Neural progenitor cell (in vitro differentiated cells): ENCODE measurements around the gene YOD1. TPM values are rescaled to one million over a fixed set of nuclear protein-coding genes. Genes with fewer than 3 reads are reported as not detected.
A peak's percentile ranks its signal among the peaks of the same experiment; 100 is the strongest.

ENCODE experiments used
- DNase-seq: peaks from one replicate; pipeline ENCODE4 v3.0.0-alpha.2; 2016; ENCODE audit warnings: low spot score
- H2AFZ ChIP-seq: fragments of 200-600 bp; sonication (generic); replicated peaks from 2 replicates; pipeline ENCODE4 v1.6.1; 2016; ENCODE audit warnings: antibody characterized with exemption
- H3F3A ChIP-seq: fragments of 200-600 bp; sonication (generic); 2 replicates; pipeline ENCODE4 v1.6.1; 2016; ENCODE audit warnings: antibody characterized with exemption, low read depth
- H3K27ac ChIP-seq: fragments of 200-600 bp; sonication (generic); 2 replicates; pipeline ENCODE4 v1.5.1; 2016; ENCODE audit warnings: mild to moderate bottlenecking
- H3K27me3 ChIP-seq: fragments of 200-600 bp; sonication (generic); 2 replicates; pipeline ENCODE4 v1.6.1; 2016; ENCODE audit warnings: mild to moderate bottlenecking, moderate library complexity
- H3K36me3 ChIP-seq: fragments of 200-600 bp; sonication (generic); 2 replicates; pipeline ENCODE4 v1.5.1; 2016
- H3K4me1 ChIP-seq: fragments of 200-600 bp; sonication (generic); 2 replicates; pipeline ENCODE4 v1.6.1; 2016; ENCODE audit warnings: mixed run types
- H3K4me2 ChIP-seq: fragments of 200-600 bp; sonication (generic); 2 replicates; pipeline ENCODE4 v1.6.1; 2016
- H3K4me3 ChIP-seq: fragments of 200-600 bp; sonication (generic); 2 replicates; pipeline ENCODE4 v1.5.1; 2016
- H3K79me2 ChIP-seq: fragments of 200-600 bp; sonication (generic); 2 replicates; pipeline ENCODE4 v1.6.1; 2016; ENCODE audit warnings: low read depth
- H3K9ac ChIP-seq: fragments of 200-600 bp; sonication (generic); 2 replicates; pipeline ENCODE4 v1.6.1; 2016
- H3K9me3 ChIP-seq: fragments of 200-600 bp; sonication (generic); 2 replicates; pipeline ENCODE4 v1.5.1; 2016; ENCODE audit warnings: low read depth
- H4K20me1 ChIP-seq: fragments of 200-600 bp; sonication (generic); 2 replicates; pipeline ENCODE4 v1.6.1; 2016; ENCODE audit warnings: low read depth
- H3K27ac Mint-ChIP-seq: 3 replicates; pipeline ENCODE4 v1.8.0; 2021; ENCODE audit warnings: mixed read lengths
- H3K27me3 Mint-ChIP-seq: 2 replicates; pipeline ENCODE4 v1.8.0; 2022; ENCODE audit warnings: low read depth, mild to moderate bottlenecking, inconsistent platforms, moderate library complexity, mixed read lengths; ENCODE audit not compliant: insufficient read depth
- H3K36me3 Mint-ChIP-seq: 3 replicates; pipeline ENCODE4 v1.8.0; 2021; ENCODE audit warnings: mixed read lengths
- H3K4me1 Mint-ChIP-seq: 3 replicates; pipeline ENCODE4 v1.8.0; 2021; ENCODE audit warnings: mixed read lengths
- H3K4me3 Mint-ChIP-seq: 3 replicates; pipeline ENCODE4 v1.8.0; 2021; ENCODE audit warnings: mild to moderate bottlenecking, moderate library complexity, mixed read lengths
- H3K9me3 Mint-ChIP-seq: 3 replicates; pipeline ENCODE4 v1.8.0; 2020; ENCODE audit warnings: mixed read lengths
- EZH2 ChIP-seq: fragments of 200-600 bp; sonication (generic); IDR thresholded peaks from 2 replicates; pipeline ENCODE4 v1.6.1; 2017; ENCODE audit warnings: antibody characterized with exemption, mild to moderate bottlenecking, moderate library complexity
- EZH2phosphoT487 ChIP-seq: fragments of 200-600 bp; sonication (generic); IDR thresholded peaks from 2 replicates; pipeline ENCODE4 v1.6.1; 2017; ENCODE audit warnings: antibody characterized with exemption
- total RNA-seq: library from RNA; depleted of rRNA; stranded (reverse); fragments of >200 nt; gene quantifications from 2 replicates; pipeline ENCODE4 v1.2.3, GENCODE V29; 2015; ENCODE audit warnings: low replicate concordance
- TF ChIP-seq, protein P1 (sequence below): fragments of 200-600 bp; sonication (generic); IDR thresholded peaks from 2 replicates; pipeline ENCODE4 v1.5.1; 2017; ENCODE audit warnings: antibody characterized with exemption, mild to moderate bottlenecking

YOD1 gene
- total RNA-seq, 1 donor from 2014 or later, result 27.0 TPM

DNA sequence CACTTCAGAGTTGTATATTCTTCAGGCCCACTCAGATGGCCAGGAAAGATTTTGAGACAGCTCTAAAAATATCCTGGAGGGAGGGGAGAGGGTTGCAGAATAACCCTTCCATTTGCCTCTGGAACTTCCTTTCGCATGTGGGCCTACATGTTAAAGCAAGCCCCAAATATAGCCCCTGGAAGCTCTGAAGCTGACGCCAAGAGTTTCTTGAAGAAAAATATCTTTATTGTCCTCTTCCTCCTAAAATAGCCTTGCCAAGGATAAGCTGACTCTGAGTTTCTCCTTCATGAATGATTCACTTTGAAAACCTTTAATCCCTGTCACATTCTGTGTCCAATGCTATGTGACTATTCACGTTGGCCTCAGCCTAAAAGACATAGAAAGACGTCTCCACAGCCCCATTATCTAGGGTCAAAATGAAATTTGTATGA, 24.9 kb downstream of the YOD1 start:
- no peaks in the 10 kb centered on the region for H3K36me3 Mint-ChIP-seq
- H3K27me3 ChIP-seq, result no peaks in the 10 kb centered on the region
- no peak overlapping the region for H3K4me3 Mint-ChIP-seq
- no peak overlapping the region for H3K27ac ChIP-seq
- H2AFZ ChIP-seq, result no peak overlapping the region
- H3K27ac Mint-ChIP-seq, result no peak overlapping the region
- no peak overlapping the region for H3K9ac ChIP-seq
- no peak overlapping the region for H3K4me2 ChIP-seq
- TF ChIP-seq, protein P1, sequence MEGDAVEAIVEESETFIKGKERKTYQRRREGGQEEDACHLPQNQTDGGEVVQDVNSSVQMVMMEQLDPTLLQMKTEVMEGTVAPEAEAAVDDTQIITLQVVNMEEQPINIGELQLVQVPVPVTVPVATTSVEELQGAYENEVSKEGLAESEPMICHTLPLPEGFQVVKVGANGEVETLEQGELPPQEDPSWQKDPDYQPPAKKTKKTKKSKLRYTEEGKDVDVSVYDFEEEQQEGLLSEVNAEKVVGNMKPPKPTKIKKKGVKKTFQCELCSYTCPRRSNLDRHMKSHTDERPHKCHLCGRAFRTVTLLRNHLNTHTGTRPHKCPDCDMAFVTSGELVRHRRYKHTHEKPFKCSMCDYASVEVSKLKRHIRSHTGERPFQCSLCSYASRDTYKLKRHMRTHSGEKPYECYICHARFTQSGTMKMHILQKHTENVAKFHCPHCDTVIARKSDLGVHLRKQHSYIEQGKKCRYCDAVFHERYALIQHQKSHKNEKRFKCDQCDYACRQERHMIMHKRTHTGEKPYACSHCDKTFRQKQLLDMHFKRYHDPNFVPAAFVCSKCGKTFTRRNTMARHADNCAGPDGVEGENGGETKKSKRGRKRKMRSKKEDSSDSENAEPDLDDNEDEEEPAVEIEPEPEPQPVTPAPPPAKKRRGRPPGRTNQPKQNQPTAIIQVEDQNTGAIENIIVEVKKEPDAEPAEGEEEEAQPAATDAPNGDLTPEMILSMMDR, result no peak
- TF ChIP-seq EZH2 (no peak), EZH2phosphoT487 (no peak)
- H4K20me1 ChIP-seq, result no peaks in the 10 kb centered on the region
- H3K4me1 Mint-ChIP-seq, result peaks cover 16% of the 10 kb centered on the region
- no peaks in the 10 kb centered on the region for H3K9me3 Mint-ChIP-seq
- DNase-seq, result no peak
- H3F3A ChIP-seq, result no peaks in the 10 kb centered on the region
- no peaks in the 10 kb centered on the region for H3K79me2 ChIP-seq
- peaks cover 7% of the 10 kb centered on the region for H3K4me1 ChIP-seq
- H3K4me3 ChIP-seq, result no peak overlapping the region
- H3K9me3 ChIP-seq, result no peaks in the 10 kb centered on the region
- peaks cover under 1% of the 10 kb centered on the region for H3K27me3 Mint-ChIP-seq
- H3K36me3 ChIP-seq, result no peaks in the 10 kb centered on the region

DNA sequence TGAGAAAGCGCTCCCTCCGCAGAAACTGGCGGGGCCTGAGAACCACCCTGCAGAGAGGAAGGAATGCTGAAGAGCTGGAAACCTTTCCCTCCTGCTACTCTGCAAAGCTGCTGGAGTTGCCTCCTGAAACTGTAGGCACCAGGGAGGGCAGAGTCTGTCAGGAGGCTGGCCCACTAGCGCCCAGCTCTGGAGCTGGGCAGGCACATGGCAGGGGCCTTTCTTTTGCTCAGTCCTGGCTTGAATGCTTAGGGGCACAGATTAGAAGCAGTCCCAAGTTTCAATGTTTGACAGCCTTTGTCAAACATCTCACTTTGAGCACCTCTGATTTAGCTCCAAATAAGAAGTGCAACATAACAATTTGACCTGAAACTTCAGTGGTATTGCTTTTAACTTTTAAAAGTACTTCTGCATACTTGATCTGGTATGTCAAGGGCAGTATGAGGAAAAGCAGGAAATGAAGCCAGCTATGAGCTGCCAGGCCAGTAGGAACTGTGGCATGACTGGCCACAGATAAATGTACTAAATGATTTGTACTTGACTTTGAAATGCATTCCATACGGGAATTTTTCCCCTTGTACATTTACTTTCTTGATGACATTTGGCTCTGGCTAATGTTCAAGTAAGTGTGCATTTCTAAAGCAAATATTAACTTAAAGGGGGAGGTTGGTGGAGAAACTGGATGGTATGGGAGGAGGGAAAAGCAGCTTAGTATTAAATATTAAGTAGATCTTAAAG, 25.7 kb downstream of the YOD1 start:
- H3K9me3 Mint-ChIP-seq, result no peaks in the 10 kb centered on the region
- no peaks in the 10 kb centered on the region for H3F3A ChIP-seq
- H3K4me1 ChIP-seq, result peaks cover 7% of the 10 kb centered on the region
- peaks cover 4% of the 10 kb centered on the region for H3K27me3 Mint-ChIP-seq
- no peaks in the 10 kb centered on the region for H3K36me3 Mint-ChIP-seq
- no peak overlapping the region for H3K27ac ChIP-seq
- H3K27me3 ChIP-seq, result no peaks in the 10 kb centered on the region
- no peaks in the 10 kb centered on the region for H3K36me3 ChIP-seq
- H3K79me2 ChIP-seq, result no peaks in the 10 kb centered on the region
- H2AFZ ChIP-seq, result peak overlapping the region; percentile 66
- DNase-seq, result peak; percentile 22
- H3K9me3 ChIP-seq, result no peaks in the 10 kb centered on the region
- H3K4me3 Mint-ChIP-seq, result no peak overlapping the region
- H4K20me1 ChIP-seq, result no peaks in the 10 kb centered on the region
- no peak overlapping the region for H3K4me3 ChIP-seq
- no peak overlapping the region for H3K9ac ChIP-seq
- no peak overlapping the region for H3K27ac Mint-ChIP-seq
- H3K4me2 ChIP-seq, result peak overlapping the region; percentile 54
- TF ChIP-seq, protein P1, result no peak
- TF ChIP-seq EZH2 (no peak), EZH2phosphoT487 (no peak)
- H3K4me1 Mint-ChIP-seq, result peaks cover 16% of the 10 kb centered on the region

DNA sequence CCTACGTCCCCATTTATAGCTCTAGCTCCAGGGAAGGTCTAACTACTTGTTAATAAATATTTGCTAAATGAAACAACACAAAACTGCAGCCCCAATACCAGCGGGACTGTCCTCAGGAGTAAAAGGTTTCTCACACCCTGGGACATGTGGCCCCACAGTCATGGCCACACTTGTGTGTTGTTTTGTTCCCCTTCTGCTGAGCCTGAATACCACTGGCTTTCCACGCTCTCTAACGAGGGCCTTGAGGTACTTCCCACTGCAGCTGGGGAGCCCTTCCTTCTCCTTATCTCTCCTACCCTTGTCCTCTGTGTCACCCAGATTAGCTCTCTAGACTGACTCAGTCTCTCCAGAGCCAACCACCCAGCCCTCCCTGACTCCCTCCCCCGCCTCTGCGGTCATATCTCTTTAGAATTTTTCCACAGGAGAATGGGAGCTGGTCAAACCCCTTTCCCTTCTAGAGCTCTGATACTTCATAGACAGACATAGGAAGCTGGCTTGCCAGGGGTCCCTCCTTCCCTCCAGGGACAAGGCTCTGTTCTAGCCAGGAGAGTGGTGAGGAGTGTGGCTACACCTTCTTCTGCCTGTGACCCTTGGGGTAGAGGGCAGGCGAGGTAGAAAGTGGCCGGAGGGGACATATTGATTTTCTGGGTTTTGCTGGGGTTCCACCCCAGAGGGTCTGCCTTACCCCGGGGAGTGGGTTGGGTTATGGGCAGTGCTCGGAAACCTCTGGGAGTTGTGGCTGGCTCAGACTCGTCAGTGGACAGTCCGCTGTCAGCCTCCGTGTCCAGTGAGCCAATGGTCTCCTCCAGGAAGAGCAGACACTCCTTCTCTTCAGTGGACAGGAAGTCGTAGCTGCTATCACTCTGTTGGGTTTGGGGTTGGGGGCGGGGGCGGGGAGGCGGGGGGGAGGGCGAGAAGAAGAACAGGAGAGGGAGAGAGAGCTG, 26.5 kb downstream of the YOD1 start:
- H3K4me2 ChIP-seq, result no peak overlapping the region
- no peak overlapping the region for H3K4me3 Mint-ChIP-seq
- no peak for DNase-seq
- no peak overlapping the region for H3K4me3 ChIP-seq
- H3K27me3 ChIP-seq, result no peaks in the 10 kb centered on the region
- no peak for TF ChIP-seq EZH2
- TF ChIP-seq, protein P1, result no peak
- no peak for TF ChIP-seq EZH2phosphoT487
- no peaks in the 10 kb centered on the region for H3K36me3 ChIP-seq
- no peaks in the 10 kb centered on the region for H3F3A ChIP-seq
- no peak overlapping the region for H3K27ac ChIP-seq
- H4K20me1 ChIP-seq, result no peaks in the 10 kb centered on the region
- peaks cover 4% of the 10 kb centered on the region for H3K27me3 Mint-ChIP-seq
- H3K4me1 Mint-ChIP-seq, result peaks cover 16% of the 10 kb centered on the region
- H3K4me1 ChIP-seq, result peaks cover 7% of the 10 kb centered on the region
- H3K9me3 Mint-ChIP-seq, result no peaks in the 10 kb centered on the region
- no peak overlapping the region for H3K27ac Mint-ChIP-seq
- H3K9me3 ChIP-seq, result no peaks in the 10 kb centered on the region
- no peak overlapping the region for H3K9ac ChIP-seq
- H3K79me2 ChIP-seq, result no peaks in the 10 kb centered on the region
- no peaks in the 10 kb centered on the region for H3K36me3 Mint-ChIP-seq
- peak overlapping the region; percentile 66 for H2AFZ ChIP-seq
